Astrocyte (in vitro differentiated cells and primary cell): ENCODE results near the gene TWF2. TPM values are rescaled to one million over a fixed set of nuclear protein-coding genes. Genes with fewer than 3 reads are reported as not detected.

Experiments
- DNase-seq: peaks from one replicate; pipeline ENCODE4 v3.0.0-alpha.2; 2010; ENCODE audit warnings: low read depth
- FAIRE-seq: peaks from 2 replicates; lab custom pipeline; 2011; peaks lifted over from hg19 to GRCh38; lab: Jason Lieb, UNC
- H2AFZ ChIP-seq: 2 replicates; pipeline ENCODE4 v1.6.0; 2012; ENCODE audit warnings: low read depth, low read length, inconsistent platforms
- H3K27ac ChIP-seq: 2 replicates; pipeline ENCODE4 v1.5.1; 2011; ENCODE audit warnings: low read depth, low read length, inconsistent platforms
- H3K27me3 ChIP-seq: 2 replicates; pipeline ENCODE4 v1.6.0; 2011; ENCODE audit warnings: low read length, inconsistent platforms; ENCODE audit not compliant: insufficient read depth
- H3K36me3 ChIP-seq: 2 replicates; pipeline ENCODE4 v1.5.1; 2011; ENCODE audit warnings: low read length, inconsistent platforms; ENCODE audit not compliant: insufficient read depth
- H3K4me1 ChIP-seq: 2 replicates; pipeline ENCODE4 v1.5.1; 2011; ENCODE audit warnings: low read length, inconsistent platforms; ENCODE audit not compliant: insufficient read depth
- H3K4me2 ChIP-seq: 2 replicates; pipeline ENCODE4 v1.6.0; 2012; ENCODE audit warnings: low read length, inconsistent platforms
- H3K4me3 ChIP-seq: 2 replicates; pipeline ENCODE4 v1.5.1; 2011; ENCODE audit warnings: low read depth, mild to moderate bottlenecking, low read length, inconsistent platforms; ENCODE audit not compliant: insufficient read depth
- H3K79me2 ChIP-seq: 2 replicates; pipeline ENCODE4 v1.6.0; 2012; ENCODE audit warnings: mild to moderate bottlenecking, low read length, inconsistent platforms; ENCODE audit not compliant: insufficient read depth
- H3K9ac ChIP-seq: 2 replicates; pipeline ENCODE4 v1.6.0; 2012; ENCODE audit warnings: mild to moderate bottlenecking, low read length, inconsistent platforms
- H3K9me3 ChIP-seq: 2 replicates; pipeline ENCODE4 v1.5.1; 2012; ENCODE audit warnings: low read depth, mild to moderate bottlenecking, low read length, inconsistent platforms; ENCODE audit not compliant: insufficient read depth
- H4K20me1 ChIP-seq: 2 replicates; pipeline ENCODE4 v1.6.0; 2012; ENCODE audit warnings: low read length, inconsistent platforms; ENCODE audit not compliant: insufficient read depth
- H3K27ac Mint-ChIP-seq: one replicate; pipeline ENCODE4 v1.8.0; 2021; ENCODE audit warnings: mild to moderate bottlenecking, mixed read lengths; ENCODE audit not compliant: unreplicated experiment
- H3K27me3 Mint-ChIP-seq: one replicate; pipeline ENCODE4 v1.8.0; 2021; ENCODE audit warnings: low read depth, mixed read lengths; ENCODE audit not compliant: unreplicated experiment
- H3K36me3 Mint-ChIP-seq: one replicate; pipeline ENCODE4 v1.8.0; 2021; ENCODE audit warnings: low read depth, mixed read lengths; ENCODE audit not compliant: unreplicated experiment
- H3K4me1 Mint-ChIP-seq: one replicate; pipeline ENCODE4 v1.8.0; 2021; ENCODE audit warnings: low read depth, mixed read lengths; ENCODE audit not compliant: unreplicated experiment
- H3K4me3 Mint-ChIP-seq: one replicate; pipeline ENCODE4 v1.8.0; 2021; ENCODE audit warnings: mild to moderate bottlenecking, moderate library complexity, mixed read lengths; ENCODE audit not compliant: unreplicated experiment
- H3K9me3 Mint-ChIP-seq: one replicate; pipeline ENCODE4 v1.8.0; 2021; ENCODE audit warnings: mild to moderate bottlenecking, mixed read lengths; ENCODE audit not compliant: unreplicated experiment
- CTCF ChIP-seq: IDR thresholded peaks from 2 replicates; pipeline ENCODE4 v1.5.1; 2011; ENCODE audit warnings: low read depth, mild to moderate bottlenecking, inconsistent platforms, low read length, moderate library complexity; ENCODE audit not compliant: insufficient read depth
- EZH2 ChIP-seq: IDR thresholded peaks from 2 replicates; pipeline ENCODE4 v1.6.1; 2012; ENCODE audit warnings: mild to moderate bottlenecking, low read length, inconsistent platforms; ENCODE audit not compliant: insufficient read depth
- total RNA-seq: library from RNA; stranded (reverse); gene quantifications from 2 replicates; pipeline ENCODE4 v1.2.1, GENCODE V29; 2021

The TWF2 gene
- total RNA-seq, 1 donor from 2014 or later, result 103 TPM

- Histone ChIP-seq H3K9me3 (no peaks in the 10 kb centered on the region), H3K4me2 (no peak overlapping the region), H2AFZ (no peak overlapping the region), H3K79me2 (peaks cover 6% of the 10 kb centered on the region), H3K27me3 (no peaks in the 10 kb centered on the region), H3K27ac (no peak overlapping the region), H3K9ac (no peak overlapping the region), H3K36me3 (peaks cover 34% of the 10 kb centered on the region), H3K4me3 (no peak overlapping the region), H4K20me1 (peaks cover 67% of the 10 kb centered on the region), H3K4me1 (peaks cover 7% of the 10 kb centered on the region)
- no peak for TF ChIP-seq EZH2
- TF ChIP-seq CTCF, result no peak
- Mint-ChIP-seq H3K4me3 (no peak overlapping the region), H3K9me3 (no peaks in the 10 kb centered on the region), H3K27me3 (no peaks in the 10 kb centered on the region), H3K4me1 (peaks cover 6% of the 10 kb centered on the region), H3K36me3 (peaks cover 23% of the 10 kb centered on the region), H3K27ac (no peak overlapping the region)
- FAIRE-seq, result no peak
- no peak for DNase-seq
Measured at GRCh38 chr3:52250122-52250521, 11.2 kb upstream of the TWF2 start.

- DNase-seq, result no peak
- peaks cover 5% of the 10 kb centered on the region for H3K79me2 ChIP-seq
- no peaks in the 10 kb centered on the region for H3K9me3 ChIP-seq
- Mint-ChIP-seq H3K36me3 (peaks cover 23% of the 10 kb centered on the region), H3K27me3 (no peaks in the 10 kb centered on the region), H3K9me3 (no peaks in the 10 kb centered on the region), H3K4me3 (no peak overlapping the region), H3K4me1 (peaks cover 6% of the 10 kb centered on the region), H3K27ac (no peak overlapping the region)
- H3K27ac ChIP-seq, result no peak overlapping the region
- H3K27me3 ChIP-seq, result no peaks in the 10 kb centered on the region
- no peak overlapping the region for H2AFZ ChIP-seq
- H4K20me1 ChIP-seq, result peaks cover 65% of the 10 kb centered on the region
- no peak for FAIRE-seq
- TF ChIP-seq CTCF (no peak), EZH2 (no peak)
- peaks cover 11% of the 10 kb centered on the region for H3K4me1 ChIP-seq
- no peak overlapping the region for H3K4me2 ChIP-seq
- no peak overlapping the region for H3K4me3 ChIP-seq
- H3K9ac ChIP-seq, result no peak overlapping the region
- peaks cover 34% of the 10 kb centered on the region for H3K36me3 ChIP-seq
Measured at GRCh38 chr3:52249683-52250082, 10.7 kb upstream of the TWF2 start.

GRCh38 chr3:52248816-52249547, 10.0 kb upstream of the TWF2 start:
- H3K27ac ChIP-seq, result no peak overlapping the region
- no peak for DNase-seq
- no peaks in the 10 kb centered on the region for H3K9me3 ChIP-seq
- H4K20me1 ChIP-seq, result peaks cover 58% of the 10 kb centered on the region
- peaks cover 29% of the 10 kb centered on the region for H3K36me3 ChIP-seq
- no peaks in the 10 kb centered on the region for H3K27me3 ChIP-seq
- no peak overlapping the region for H3K27ac Mint-ChIP-seq
- no peaks in the 10 kb centered on the region for H3K27me3 Mint-ChIP-seq
- H3K4me2 ChIP-seq, result no peak overlapping the region
- H3K9ac ChIP-seq, result no peak overlapping the region
- H2AFZ ChIP-seq, result no peak overlapping the region
- FAIRE-seq, result no peak
- H3K4me3 Mint-ChIP-seq, result no peak overlapping the region
- H3K36me3 Mint-ChIP-seq, result peaks cover 23% of the 10 kb centered on the region
- no peak overlapping the region for H3K4me3 ChIP-seq
- H3K9me3 Mint-ChIP-seq, result no peaks in the 10 kb centered on the region
- peaks cover 11% of the 10 kb centered on the region for H3K4me1 Mint-ChIP-seq
- H3K4me1 ChIP-seq, result peaks cover 16% of the 10 kb centered on the region
- peaks cover 5% of the 10 kb centered on the region for H3K79me2 ChIP-seq
- TF ChIP-seq CTCF (no peak), EZH2 (no peak)
